Stromal cell of bone marrow (primary cell): ENCODE measurements around the gene ZFHX3.
A peak's percentile ranks its signal among the peaks of the same experiment; 100 is the strongest.

Source experiments
- DNase-seq: peaks from one replicate; pipeline ENCODE4 v3.0.0-alpha.2; 2012; ENCODE audit warnings: low read depth

The ZFHX3 gene

DNA sequence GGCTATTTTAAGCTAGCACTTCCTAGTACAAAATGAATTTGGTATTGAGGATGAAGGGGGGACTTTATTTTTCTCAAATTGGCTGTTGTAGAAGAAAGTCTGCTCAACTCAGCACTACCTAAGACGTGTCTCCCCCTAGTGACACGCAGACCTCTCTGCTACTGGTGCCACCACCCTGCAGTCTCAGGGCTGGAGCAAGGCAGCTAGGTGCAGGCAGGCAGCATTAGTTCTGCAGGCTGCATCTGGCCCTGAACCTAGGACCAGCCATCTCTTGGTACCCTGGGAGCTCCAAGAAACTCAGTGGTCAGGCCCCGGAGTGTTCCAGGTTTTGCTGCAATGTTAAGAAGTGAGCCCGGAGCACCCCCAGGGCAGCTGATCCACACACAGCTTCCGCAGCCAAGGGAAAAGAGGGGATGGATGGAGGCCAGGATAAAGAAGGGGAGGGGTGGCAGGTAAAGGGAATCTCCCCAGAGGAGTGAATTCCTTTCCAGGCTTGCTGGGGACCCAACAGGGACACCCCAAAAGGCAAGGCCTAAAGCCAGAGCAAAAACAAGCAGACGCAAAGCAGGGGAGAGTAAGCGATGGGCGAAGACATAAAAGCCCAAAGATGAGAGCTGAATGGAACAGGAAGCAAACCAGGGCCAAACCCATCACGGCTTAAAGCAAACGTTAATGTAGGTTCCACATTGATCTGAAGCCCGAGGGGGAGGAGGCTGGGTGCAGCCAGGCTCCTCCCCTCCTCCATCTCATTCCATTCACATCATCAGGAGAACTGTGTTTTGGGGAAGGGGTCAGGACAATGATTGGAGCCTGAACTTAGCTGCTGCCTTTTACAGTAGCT is 200.5 kb downstream of the ZFHX3 start:
- no peak for DNase-seq

DNA sequence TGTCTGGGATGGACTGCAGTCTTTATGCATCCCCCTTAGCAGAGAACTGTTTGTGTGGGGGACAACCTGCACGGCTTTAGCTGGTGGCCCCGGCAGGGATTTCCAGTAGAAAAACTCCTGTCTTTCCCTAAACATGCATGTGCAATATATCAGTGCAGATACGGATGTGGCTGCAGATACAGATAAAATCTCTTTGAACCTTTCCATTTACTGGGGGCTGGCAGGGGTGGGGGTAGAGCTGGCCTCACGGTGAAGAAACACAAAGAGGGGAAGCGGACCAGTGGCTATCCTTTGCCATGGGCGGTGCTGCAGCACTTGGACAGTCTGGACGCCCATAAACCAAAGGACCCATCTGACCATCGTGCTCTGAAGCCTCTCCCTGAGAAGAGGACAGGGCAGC is 201.3 kb downstream of the ZFHX3 start:
- no peak for DNase-seq

DNA sequence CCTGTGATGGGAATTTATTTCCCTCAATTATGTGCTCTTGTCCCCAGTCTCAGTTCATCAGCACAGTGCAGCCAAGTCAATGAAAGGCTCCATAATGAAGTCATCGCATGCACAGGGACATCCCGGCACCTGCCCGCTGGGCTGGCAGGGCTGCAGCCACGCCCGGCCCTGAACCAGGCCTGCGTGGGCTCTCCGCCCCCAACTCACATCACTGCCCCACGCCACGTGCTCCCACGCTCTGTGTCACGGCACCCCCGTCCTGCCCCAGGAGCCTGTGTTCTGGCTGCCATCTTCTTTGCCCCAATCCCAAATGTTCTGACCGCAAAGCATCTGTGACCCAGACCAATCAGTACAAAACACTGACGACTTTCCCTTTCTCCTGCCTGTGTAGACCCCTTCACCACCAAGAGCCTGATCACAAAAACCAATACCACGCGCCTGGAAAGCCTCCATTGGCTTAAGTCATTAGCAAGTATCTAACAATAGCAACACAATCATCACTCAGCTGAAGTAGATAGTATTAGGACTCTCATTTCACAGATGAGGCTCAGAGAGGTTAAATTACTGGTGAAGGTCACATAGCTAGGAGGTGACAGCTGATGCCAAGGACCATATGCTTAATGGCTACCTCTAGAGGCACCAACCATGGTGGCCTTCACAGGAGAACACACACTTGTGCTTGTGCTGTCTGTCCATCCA is 202.5 kb downstream of the ZFHX3 start:
- no peak for DNase-seq

DNA sequence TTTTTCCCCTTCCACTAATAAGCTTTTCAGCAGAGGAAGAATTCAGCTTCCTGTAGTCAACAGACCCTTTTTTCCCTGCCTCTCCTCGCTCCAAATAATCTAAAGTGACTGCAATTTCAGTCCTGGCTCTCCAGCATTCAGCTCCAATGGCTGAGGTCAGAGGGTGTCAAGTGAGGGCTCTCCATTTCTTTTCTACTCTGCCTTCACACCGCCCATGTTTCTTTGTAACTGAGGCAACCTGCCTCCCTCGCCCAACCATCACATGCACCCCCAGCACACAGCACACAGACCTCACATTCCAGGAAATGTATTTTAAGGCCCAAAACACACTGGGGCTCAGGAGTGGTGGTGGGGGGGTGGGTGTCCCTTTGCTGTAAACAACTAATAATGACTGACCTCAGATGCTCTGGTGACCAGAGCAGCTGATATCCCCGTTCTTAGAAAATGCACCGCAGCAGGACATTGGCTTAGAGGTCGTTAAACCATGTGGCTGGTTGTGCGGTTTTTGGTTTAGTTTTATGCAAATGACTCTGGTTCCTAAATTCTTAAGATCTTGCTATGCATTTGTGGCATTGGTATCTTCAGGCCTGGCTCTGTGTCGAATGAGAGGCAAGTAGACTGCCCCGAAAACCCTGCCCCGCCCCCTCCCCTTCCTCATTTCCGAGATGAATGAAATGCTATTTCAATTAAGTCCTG is 203.6 kb downstream of the ZFHX3 start:
- DNase-seq: no peak

DNA sequence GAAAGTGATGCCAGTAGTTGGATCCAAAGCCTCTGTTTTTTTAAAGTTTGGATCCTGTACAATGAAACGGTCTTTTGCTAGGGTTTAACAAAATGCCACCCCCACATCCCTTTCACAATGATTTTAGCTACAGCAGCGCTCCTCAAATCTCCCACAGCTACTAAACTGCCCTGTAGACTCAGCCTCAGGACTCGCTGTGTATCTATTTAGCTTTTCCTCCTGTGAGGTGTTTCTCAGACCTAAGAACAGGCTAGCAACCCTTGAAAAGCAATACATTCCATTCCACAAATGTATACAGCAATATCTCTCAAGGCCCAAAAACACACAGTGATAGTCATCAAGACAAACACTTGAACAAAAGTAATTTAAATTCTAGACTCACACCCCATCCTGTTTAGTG is 206.4 kb downstream of the ZFHX3 start:
- DNase-seq: no peak

DNA sequence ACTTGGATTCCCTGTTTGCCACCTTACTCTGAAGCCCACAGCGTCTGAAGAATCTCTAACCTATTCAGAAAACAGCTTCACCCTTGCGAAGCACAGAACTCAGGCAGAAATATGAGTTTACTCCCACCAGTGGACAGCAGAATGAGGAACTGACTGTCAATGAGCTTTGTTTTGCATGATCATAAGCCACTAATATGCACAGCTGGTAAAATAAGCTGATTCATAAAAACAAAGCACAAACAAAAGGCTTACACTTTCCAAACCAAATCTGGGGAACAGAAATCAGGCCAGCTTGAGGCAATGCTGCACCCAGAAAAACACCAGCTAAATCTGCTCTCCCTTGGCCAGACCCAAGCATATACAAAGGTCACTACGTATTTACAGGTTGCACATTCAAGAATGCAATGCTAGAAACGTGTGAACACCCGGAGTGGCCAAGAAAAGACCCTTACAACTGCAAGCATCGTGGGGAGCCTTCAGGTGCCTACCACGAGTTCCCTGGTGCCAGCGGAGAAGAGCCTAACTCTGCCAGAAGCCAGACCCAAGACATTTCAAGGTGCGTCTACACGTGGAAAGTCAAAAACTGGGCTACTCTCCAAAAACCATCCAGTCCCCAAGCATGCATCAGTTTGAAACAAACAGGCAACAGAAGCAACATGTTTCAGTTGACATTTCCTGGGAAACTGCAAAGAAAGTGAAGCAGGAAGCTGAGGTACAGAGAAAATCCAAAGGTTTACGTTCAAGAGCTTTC is 207.1 kb downstream of the ZFHX3 start:
- no peak for DNase-seq

DNA sequence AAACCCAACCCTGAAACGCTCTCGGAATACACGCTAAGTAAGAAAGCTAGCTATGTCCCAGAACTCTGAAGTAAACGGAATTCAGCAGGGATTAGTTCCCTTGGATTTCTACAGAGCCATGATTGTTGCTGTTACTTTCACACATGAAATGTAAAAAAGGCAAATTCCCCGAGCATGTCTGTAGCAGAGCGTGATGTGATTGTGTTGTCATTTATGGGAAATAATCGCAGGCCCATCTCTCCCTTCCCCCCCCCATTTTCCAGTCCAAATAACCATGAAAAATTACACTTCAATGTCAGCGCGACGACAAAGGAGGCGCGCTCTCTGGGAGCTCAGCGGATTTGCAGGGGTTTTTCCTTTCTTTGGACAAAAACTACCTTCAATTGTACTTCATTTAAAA is 209.0 kb downstream of the ZFHX3 start:
- DNase-seq: no peak

DNA sequence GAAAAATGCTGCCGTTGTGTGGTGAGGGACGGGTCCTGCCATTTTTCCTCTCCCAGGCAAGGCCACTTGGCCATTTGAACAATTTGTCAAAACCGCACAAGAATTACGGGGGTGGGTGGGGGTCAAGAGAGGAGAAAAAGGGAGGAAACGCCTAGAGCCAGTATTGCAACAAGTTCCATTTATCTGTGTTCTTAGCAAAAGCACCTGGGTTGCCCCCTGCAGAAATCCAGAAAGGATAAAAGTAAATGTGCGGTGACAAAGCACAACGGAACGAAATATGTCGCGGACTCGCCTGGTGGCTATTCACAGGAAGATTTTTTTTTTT is 209.4 kb downstream of the ZFHX3 start:
- DNase-seq: no peak

DNA sequence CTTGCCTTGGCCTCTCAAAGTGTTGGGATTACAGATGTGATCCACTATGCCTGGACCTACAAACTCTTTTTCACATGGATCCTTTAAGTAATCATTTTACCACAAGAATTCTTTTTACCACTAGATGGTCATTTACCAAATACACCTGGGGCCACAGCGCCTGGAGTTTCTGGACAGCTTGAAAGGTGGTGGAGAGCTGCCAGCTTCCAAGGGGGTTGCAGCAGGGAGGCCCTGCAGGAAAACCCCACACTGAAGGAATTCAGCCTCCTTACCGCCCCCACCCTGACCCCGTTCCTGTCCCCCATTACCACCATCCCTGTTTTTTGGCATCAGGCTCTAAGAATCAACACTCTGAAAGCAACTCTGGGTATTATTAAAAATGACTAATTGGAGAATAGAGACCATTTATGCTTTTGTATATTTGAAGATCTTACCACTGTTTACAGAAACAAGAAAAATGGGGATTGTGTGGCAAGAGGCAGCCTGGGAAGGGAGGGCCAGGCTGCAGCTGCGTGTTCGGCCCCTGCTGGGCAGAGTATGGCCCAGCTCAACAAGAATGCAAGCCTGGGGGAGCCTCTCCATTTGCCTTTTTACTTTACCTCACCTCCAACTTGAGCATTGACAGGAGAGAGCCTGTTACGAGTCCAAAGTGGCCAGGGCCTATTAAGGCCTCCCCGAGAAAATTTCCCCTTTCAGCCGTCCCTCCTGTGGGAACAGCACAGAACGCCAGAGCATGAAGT is 209.9 kb downstream of the ZFHX3 start:
- DNase-seq: no peak

DNA sequence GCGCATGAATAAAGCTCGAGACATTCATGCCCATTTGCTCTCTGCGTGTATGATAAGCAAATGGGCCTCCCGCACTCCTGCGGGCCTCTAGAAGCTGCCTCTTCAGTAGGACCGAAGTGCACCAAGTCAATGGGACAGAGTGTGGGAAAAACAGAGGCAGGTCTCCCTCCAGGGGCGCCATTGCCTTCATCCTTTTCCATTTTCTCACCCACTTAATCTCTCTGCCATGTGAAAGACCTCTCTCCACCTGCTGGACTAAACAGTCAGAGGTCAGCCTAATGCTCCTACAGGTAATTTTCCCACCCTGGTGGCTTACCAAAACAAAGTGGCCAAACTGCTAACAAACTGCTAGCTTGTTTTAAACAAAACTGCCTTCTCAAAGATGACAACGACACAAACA is 210.9 kb downstream of the ZFHX3 start:
- DNase-seq: no peak

DNA sequence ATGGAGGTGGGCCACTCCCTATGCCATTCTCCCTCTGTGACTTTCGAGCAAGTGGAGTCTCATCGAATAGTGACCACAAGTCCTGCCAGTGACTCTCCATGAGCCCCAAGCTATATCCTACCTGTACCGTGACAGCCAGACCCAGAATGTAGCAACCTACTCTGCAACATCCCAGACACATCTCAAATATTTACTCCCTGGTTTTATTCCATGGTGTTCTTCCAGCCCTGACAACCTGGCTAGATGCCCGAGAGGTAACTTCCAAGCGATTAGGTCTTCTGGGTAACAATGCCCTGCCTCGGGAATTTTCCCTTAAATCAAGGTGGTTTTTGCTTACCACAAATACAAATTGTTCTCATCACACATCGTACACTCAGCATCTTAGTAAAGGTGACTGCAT is 211.7 kb downstream of the ZFHX3 start:
- no peak for DNase-seq

DNA sequence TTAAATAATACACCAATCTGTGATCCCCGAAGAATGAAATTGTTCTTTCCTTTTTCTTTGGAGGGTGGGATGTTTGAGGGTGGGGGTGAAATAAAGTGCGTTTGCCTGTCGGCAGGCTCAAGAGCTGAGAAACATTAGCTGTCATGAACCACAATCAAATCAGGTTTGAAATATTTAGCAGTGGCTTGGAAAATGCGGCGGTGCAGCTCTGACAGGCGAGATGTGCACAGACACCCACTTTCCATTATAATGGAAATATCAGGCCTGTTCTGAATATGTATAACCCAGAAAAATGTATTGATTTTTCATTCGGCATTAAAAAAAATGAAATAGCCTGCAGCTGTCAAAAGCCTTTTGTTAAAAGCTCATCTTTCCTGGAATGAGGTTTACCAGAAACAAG is 212.8 kb downstream of the ZFHX3 start:
- DNase-seq: no peak

DNA sequence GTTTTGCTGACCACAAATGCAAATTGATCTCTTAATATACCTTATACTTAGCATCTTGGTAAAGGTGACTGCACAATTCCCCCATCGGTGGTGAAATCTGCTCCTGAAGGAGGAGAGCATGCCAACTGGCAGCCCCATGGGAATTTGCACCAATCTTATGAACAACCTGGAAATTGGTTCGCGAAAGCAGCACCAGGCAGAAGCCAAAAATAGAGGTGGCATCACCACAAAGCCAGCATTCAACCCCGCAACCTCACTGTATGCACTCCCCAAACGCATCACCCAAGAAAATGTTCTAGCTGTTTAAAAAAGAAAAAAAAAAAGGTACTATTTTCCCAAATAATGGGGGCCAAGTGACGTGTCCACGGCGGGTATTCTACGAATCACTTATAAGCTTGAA is 213.4 kb downstream of the ZFHX3 start:
- DNase-seq: no peak

DNA sequence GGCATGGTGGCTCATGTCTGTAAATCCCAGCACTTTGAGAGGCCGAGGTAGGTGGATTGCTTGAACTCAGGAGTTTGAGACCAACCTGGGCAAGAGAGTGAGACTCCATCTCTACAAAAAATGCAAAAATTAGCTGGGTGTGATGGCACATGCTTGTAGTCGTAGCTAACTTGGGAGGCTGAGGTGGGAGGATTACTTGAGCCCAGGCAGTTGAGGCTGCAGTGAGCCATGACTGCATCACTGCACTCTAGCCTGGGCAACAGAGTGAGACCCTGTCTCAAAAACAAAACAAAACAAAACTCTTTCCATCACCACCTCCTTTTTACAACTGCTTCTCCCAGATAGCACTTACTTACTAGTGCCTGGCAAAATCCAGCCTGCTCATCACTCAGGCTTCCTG is 214.0 kb downstream of the ZFHX3 start:
- DNase-seq: no peak

DNA sequence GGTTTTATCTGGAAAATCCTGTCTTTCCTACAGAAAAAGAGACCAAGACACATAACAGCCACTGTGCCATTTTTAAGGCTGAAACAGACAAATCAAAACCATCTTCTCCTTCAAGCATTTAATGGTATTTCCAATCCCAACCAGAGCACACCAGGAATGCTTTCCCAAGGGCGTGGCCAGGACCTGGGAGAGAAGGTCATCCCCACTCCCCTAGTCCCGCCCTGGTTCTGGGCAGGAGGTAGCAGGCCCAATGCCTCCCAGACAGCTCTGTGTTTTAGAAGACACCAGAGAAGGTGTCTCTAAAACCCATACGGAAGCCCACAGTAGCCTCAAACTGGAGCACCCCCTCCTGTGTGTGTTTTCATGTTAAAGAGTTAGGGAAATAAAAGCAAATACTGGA is 214.4 kb downstream of the ZFHX3 start:
- DNase-seq: no peak

DNA sequence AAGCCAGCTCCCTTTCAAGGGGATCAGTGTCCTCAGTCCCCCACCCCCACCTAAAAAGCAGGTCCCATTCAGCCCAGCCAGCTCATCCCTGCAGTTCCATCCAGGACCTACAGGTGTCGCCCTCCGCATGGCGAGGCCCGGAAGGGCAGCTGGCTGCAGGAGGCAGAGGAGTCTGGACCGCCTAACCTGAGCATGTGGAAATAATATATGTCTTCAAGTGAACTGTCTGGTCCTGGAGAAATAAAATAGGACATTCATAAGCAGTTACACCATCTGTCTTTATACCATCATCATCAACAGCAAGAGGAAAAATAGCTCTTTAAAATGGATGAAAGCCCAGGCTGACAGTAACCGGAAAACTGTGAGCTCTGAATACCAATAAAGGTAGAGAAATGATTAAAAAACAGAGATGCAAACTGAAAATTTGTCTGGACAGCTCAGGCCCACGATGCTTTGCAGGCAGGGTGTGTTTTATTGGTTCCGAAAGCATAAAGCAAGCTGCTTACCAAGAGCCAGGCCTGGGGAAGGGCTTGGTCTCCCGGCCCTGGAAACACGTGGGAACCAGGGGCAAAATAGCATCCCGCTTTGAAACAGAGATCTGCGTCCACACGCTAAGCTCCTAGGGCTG is 215.2 kb downstream of the ZFHX3 start:
- peak; percentile 48 for DNase-seq

DNA sequence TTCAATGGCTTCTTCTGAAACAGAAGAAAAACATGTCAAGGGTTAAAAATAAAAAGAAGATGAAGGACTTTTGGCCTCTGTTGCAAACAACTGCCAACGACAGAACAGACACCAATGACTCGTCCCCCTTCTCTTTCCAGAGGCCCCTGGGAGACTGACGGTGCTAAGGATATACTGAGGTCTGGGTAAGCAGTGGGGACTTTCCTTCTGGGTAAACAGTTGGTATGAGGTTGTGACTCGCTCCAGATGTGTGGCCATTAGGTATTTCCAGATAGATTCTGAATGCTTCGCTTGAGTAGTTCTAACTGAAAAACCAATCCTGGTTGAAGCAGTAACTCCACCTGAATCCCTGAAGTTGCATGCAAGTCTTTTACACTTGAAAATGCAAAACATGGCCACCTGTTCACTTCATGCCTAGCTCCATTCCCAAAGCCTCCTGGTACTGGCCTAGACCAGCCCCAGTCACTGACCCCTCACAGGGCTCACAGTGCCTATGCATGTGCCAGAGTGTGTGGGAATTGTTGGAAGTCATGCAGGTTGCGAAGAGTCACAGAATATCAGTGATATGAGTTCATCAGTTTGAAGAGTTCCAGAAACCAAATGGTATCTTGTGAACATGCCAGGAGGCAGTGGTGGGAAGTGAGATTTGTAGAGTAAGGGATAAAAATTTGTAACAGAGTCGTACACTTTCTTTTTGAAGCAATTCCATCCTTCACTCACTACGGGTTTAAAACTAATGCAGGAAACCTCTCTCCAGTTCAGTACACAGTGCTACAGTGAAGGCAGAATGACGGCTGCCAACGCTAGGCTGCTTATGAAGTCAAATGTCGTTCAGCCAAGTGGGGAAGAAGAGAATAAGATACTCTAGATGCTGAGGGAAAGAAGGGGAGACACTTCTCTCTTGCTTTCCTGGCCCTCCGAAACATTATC is 217.8 kb downstream of the ZFHX3 start:
- DNase-seq: no peak

DNA sequence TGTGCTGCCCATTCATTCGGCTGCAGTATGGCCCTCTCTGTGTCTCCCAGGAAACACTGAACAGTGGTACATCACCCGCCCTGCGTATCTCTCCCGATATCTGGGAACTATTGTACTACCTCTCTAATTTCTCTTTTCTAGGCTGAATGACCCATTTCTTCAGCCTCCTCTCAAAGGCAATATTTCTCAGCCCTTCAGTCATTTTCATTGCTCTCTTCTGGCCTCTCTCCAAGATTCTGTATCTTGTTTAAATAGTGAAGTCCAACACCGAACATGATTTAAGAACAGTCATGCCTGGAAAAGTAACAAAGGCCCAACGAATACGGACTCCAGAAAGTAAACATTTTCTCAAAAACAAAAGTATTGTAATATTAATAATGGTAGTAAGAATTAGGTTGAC is 220.1 kb downstream of the ZFHX3 start:
- no peak for DNase-seq

DNA sequence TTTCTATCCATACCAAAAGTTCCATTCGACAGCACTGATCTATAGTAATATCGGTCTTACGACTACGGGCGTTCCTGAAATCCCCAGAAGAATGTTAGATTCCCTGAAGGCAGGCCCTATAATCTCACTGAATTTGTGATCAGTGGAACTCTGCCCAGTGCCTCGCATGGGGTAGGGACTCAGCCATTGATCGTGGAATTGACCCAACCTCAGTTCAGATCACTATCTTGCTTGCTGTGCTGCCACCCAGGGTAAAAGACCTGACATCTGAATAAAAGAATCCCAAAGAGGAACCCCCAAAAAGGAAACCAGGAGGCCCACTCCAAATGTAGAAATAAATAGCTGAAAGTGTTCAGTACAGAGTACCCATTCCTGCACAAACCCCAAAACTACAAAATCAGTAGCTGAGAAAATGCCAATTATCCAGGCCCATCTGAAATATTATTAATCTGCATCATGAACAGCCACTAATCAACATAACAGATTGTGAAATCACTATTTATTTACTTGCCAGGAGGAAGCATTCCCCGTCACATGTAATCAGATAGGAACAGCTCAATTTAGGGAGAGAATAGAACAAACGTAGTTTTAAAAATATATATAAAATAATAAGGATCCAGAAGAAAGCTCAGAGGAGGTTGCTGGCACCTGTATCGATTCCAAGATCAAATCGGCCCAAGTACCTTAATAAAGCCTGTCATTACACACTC is 221.9 kb downstream of the ZFHX3 start:
- no peak for DNase-seq

DNA sequence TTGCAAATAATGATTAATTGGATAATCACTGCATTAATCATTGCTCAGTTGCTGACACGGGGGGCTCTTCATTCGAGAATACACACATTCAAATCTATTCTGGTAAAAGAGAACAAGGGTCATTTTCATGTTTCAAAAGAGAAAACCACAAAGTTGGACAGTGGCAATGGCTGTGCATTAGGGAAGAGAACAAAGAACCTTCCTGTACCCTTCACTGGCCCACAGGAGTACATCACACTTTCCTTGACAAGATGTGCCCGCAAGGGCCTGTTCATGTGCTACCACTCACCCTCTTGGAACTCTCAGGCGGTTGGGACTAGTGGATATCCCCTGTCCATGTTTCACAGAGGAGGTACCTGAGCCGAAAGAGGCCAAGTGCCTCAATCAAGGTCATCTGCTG is 223.2 kb downstream of the ZFHX3 start:
- DNase-seq: no peak
